ENCODE data around the gene PAOX.

The PAOX gene

GRCh38 chr10:133355991-133356390, 23.1 kb upstream of the PAOX start:
- H3K4me3 ChIP-seq (ENCODE audit: low read depth, low read length), result no peak overlapping the region
- no peak for TF ChIP-seq CTCF (IDR thresholded peaks at IDR 0.05; ENCODE audit: borderline replicate concordance, insufficient read depth, low read depth, low read length)

GRCh38 chr10:133356549-133357284, 22.3 kb upstream of the PAOX start:
- no peak for TF ChIP-seq CTCF (IDR thresholded peaks at IDR 0.05; ENCODE audit: borderline replicate concordance, insufficient read depth, low read depth, low read length)
- peak overlapping the region; percentile 73 for H3K4me3 ChIP-seq (ENCODE audit: low read depth, low read length)

GRCh38 chr10:133357285-133358161, 21.5 kb upstream of the PAOX start, which contains the start of gene FUOM:
Gene FUOM (minus strand): TSS chr10:133358019. CDS start chr10:133358007, 12 bp downstream.
- TF ChIP-seq CTCF (IDR thresholded peaks at IDR 0.05; ENCODE audit: borderline replicate concordance, insufficient read depth, low read depth, low read length), result no peak
- peak within 1 kb of the TSS; percentile 73 for H3K4me3 ChIP-seq (ENCODE audit: low read depth, low read length)

DNA sequence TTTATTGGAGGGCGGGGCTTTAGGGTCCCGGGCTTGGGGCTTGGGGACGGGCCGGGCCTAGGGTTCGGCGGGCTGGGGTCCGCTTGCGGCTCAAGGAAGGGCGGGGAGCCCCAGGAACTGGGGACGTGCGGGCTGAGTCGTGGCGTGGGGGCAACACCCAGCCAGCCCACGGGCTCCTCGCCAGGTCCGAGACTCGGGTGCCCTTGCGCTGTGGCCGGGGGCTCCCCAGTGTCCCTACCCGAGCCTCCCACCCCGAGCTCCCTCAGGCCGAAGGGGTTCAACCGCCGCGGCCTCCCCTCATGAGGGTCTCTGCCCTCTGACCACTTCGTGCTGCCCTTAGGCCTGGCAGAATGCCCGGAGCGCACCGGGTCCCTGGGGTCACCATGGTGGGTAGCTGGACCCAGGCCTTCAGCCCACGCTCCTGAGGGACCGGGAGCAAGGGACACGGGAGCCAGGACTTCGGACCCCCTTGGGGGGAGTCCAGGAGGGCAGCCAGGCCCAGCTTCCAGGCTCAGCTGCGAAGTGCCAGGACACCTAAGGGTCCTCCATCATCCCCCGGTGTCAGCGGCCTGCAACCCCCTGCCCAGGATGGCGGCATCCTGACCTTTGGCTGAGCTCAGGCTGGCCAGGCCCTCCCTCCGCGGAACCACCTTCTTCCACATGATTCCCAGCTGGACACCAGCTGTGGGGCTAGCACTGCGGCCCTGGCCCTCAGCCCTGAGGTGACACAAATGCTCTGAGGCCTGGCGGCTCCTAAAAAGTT, 20.7 kb upstream of the PAOX start:
- no peak overlapping the region for H3K4me3 ChIP-seq (ENCODE audit: low read depth, low read length)
- TF ChIP-seq CTCF (IDR thresholded peaks at IDR 0.05; ENCODE audit: borderline replicate concordance, insufficient read depth, low read depth, low read length), result no peak

DNA sequence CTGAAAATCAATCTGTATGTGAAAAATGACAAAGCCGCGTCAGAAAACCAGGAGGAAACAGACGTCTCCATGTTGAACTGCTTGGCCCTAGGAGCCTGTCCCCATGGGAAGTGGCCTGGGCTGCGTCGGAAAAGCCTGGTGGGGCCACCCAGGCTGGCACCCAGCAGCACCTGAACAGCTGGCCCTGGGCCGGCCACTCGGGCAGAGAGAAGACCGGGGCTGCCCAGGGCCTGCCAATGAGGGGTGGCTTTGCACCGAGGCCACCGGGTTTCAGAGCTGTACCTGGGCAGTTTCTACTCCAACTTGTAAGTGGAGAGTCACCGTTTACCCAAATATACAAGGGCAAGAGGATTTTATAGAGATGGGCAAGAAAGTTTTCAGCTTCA, 20.1 kb upstream of the PAOX start:
- no peak for TF ChIP-seq CTCF (IDR thresholded peaks at IDR 0.05; ENCODE audit: borderline replicate concordance, insufficient read depth, low read depth, low read length)
- no peak overlapping the region for H3K4me3 ChIP-seq (ENCODE audit: low read depth, low read length)

DNA sequence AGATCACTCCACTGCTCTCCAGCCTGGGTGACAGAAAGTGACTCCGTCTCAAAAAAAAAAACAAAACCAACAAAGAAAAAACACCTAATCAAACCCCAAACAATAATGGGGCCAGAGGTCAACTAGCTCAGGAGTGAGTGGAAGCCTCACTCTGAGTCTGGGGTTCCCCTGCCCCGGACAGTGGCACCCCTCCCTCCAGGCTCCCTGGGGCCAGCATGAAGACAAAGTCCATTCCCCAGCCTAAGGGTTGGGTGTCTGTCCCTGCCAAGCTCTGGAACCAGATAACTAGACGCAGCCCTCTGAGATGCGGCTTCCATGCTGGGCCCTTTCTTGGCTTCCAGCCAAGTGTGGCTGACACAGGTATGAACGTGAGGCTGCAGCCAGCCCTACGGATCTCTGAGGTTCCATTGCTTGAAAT, 19.5 kb upstream of the PAOX start:
- TF ChIP-seq CTCF (IDR thresholded peaks at IDR 0.05; ENCODE audit: borderline replicate concordance, insufficient read depth, low read depth, low read length), result no peak
- no peak overlapping the region for H3K4me3 ChIP-seq (ENCODE audit: low read depth, low read length)

All from GM12875 (cell line).